HG02588 (cell line): ENCODE results near the gene KRTAP13-2.

Experiments
- ATAC-seq: cut with Tn5 transposase; IDR thresholded peaks from one replicate; pipeline ENCODE4 v1.9.1; 2021; ENCODE audit warnings: mild to moderate bottlenecking, moderate library complexity; ENCODE audit not compliant: unreplicated experiment

The KRTAP13-2 gene

DNA sequence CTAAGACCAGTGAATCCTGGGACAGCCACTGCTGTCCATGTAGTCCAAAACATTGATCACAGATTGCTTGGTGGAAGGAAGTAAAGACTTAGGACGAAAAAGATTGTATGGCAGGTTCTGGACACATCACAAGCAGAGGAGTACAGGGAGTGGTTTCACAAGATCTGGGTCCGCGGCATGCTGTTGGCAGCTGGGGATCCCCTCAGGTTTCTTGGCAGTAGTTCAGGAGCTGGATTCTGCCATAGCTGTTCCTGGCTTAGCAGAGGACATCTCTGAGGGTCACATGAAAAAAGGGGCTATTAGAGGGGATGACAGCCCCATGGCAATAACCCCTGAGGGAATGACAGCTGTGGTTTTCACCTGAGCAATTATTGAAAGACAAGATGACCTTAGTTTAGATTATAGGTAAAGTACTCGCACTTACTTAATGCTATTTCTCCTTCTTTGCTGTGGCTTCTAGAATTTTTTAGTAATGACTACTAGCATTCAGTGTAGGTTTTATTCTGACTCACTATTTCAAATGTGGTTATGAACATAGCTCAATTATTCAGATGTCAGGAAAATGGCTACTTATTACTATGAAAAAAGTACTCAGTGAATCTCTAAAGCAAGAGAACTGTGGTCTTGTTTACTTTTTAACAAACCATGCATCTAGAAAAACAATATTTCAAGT lies 42.7 kb downstream of the KRTAP13-2 start:
- no peak for ATAC-seq

DNA sequence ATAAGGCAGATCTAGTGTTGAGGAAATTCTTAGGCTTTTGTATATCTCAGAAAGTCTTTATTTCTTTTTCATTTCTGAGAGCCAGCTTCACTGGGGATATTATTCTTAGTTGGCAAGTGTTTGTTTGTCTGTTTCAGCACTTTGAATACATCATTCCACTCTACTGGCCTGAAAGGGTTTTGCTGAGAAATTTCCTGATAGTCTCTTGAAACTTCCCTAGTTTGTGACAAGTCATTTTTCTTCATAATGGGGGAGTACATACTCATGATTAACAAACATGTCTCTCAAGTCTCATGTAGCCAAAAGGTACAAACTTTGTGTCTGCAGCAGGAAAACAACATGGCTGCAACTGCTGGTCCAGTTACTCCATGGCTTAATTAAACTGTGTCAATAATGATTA lies 45.7 kb downstream of the KRTAP13-2 start:
- no peak for ATAC-seq
